Neuron (in vitro differentiated cells): Measurements from ENCODE around the gene ANKRD13D.
"Not testable (repeated sequence)": the region's sequence is repeated elsewhere in the genome, so short reads cannot be mapped to it uniquely, and the experiment has no call there.

Experiments
- H2AFZ ChIP-seq: one replicate; pipeline ENCODE4 v1.6.1; 2013; ENCODE audit warnings: low read depth, mild to moderate bottlenecking, inconsistent platforms, low read length, moderate library complexity
- H3K27me3 ChIP-seq: one replicate; pipeline ENCODE4 v1.6.1; 2013; ENCODE audit warnings: low read length; ENCODE audit not compliant: insufficient read depth
- H3K36me3 ChIP-seq: one replicate; pipeline ENCODE4 v1.6.1; 2013; ENCODE audit warnings: low read length; ENCODE audit not compliant: insufficient read depth
- H3K4me1 ChIP-seq: one replicate; pipeline ENCODE4 v1.6.1; 2013; ENCODE audit warnings: low read length; ENCODE audit not compliant: insufficient read depth
- H3K4me3 ChIP-seq: 2 replicates; pipeline ENCODE4 v1.5.1; 2013; ENCODE audit warnings: mild to moderate bottlenecking, low read length, moderate library complexity
- H3K9me3 ChIP-seq: one replicate; pipeline ENCODE4 v1.6.1; 2013; ENCODE audit warnings: low read length

ANKRD13D gene

GRCh38 chr11:67253872-67254624 lies 35.1 kb upstream of the ANKRD13D start:
- Histone ChIP-seq H3K4me3 (no peak overlapping the region), H3K9me3 (no peaks in the 10 kb centered on the region), H3K36me3 (peaks cover 78% of the 10 kb centered on the region), H3K27me3 (no peaks in the 10 kb centered on the region), H2AFZ (no peak overlapping the region), H3K4me1 (no peaks in the 10 kb centered on the region)

GRCh38 chr11:67254798-67255197 lies 34.3 kb upstream of the ANKRD13D start:
- H3K9me3 ChIP-seq, result no peaks in the 10 kb centered on the region
- H3K4me3 ChIP-seq, result no peak overlapping the region
- H3K4me1 ChIP-seq, result no peaks in the 10 kb centered on the region
- H3K36me3 ChIP-seq, result peaks cover 70% of the 10 kb centered on the region
- H2AFZ ChIP-seq, result no peak overlapping the region
- H3K27me3 ChIP-seq, result no peaks in the 10 kb centered on the region

- Histone ChIP-seq H2AFZ (no peak overlapping the region), H3K4me3 (no peak overlapping the region), H3K4me1 (no peaks in the 10 kb centered on the region), H3K27me3 (no peaks in the 10 kb centered on the region), H3K9me3 (no peaks in the 10 kb centered on the region), H3K36me3 (peaks cover 65% of the 10 kb centered on the region)
Measured at GRCh38 chr11:67255353-67255752, 33.8 kb upstream of the ANKRD13D start.

- no peak overlapping the region for H3K4me3 ChIP-seq
- H3K4me1 ChIP-seq, result no peaks in the 10 kb centered on the region
- H3K9me3 ChIP-seq, result no peaks in the 10 kb centered on the region
- H2AFZ ChIP-seq, result no peak overlapping the region
- H3K36me3 ChIP-seq, result peaks cover 60% of the 10 kb centered on the region
- H3K27me3 ChIP-seq, result no peaks in the 10 kb centered on the region
Measured at GRCh38 chr11:67255864-67256263, 33.2 kb upstream of the ANKRD13D start.

DNA sequence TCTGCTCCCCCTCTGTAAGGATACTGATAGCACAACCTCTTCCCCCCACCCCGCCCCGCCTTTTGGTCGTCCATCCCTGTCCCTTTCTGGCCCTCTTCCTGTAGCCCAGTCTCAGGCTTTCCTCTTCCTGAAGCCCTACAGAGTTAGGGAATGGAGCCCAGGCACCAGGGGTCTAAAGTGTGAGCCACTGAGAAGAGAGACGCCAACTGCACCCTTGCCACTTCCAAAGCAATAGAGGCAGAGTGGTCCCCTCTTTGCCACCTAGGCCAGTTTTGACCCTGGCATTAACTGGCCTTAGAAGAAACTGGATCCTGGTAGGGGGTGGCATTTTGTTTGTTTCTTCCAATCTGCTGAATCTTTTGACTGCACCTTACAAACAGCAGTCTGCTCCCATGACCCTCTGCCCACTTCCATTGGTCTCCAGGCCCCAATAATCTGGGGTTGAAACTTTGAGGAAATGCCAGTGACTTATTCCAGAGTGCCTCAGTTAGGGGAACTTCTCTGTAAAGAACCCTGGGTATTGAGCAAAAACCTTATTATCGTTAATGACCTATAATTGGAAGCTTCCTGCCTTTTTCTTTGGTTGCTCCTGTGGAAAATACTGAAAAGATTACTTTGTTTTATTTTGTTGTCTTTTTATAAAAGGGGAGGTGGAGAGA lies 32.5 kb upstream of the ANKRD13D start:
- Histone ChIP-seq H3K9me3 (no peaks in the 10 kb centered on the region), H3K36me3 (peaks cover 52% of the 10 kb centered on the region), H2AFZ (no peak overlapping the region), H3K4me3 (no peak overlapping the region), H3K4me1 (peaks cover 2% of the 10 kb centered on the region), H3K27me3 (no peaks in the 10 kb centered on the region)

DNA sequence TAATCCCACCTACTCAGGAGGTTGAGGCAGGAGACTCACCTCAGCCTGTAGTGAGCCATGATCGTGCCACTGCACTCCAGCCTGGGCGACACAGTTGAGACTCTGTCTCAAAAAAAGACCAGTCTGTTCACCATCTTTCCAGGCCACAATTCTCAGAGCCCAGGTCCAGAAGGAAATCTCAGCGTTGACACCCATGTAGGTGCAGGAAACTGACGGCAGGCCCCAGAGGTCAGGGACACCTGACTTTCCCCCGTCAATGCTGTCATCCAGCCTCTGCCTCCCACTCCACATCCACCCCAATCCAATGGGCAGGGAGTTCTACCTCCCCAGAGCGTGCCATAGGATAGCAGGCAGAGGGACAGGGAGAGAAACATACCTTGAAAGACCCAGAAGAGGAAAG lies 28.7 kb upstream of the ANKRD13D start:
- Histone ChIP-seq H2AFZ (no peak overlapping the region), H3K9me3 (no peaks in the 10 kb centered on the region), H3K4me1 (peaks cover 6% of the 10 kb centered on the region), H3K27me3 (no peaks in the 10 kb centered on the region), H3K4me3 (no peak overlapping the region), H3K36me3 (peaks cover 15% of the 10 kb centered on the region)

DNA sequence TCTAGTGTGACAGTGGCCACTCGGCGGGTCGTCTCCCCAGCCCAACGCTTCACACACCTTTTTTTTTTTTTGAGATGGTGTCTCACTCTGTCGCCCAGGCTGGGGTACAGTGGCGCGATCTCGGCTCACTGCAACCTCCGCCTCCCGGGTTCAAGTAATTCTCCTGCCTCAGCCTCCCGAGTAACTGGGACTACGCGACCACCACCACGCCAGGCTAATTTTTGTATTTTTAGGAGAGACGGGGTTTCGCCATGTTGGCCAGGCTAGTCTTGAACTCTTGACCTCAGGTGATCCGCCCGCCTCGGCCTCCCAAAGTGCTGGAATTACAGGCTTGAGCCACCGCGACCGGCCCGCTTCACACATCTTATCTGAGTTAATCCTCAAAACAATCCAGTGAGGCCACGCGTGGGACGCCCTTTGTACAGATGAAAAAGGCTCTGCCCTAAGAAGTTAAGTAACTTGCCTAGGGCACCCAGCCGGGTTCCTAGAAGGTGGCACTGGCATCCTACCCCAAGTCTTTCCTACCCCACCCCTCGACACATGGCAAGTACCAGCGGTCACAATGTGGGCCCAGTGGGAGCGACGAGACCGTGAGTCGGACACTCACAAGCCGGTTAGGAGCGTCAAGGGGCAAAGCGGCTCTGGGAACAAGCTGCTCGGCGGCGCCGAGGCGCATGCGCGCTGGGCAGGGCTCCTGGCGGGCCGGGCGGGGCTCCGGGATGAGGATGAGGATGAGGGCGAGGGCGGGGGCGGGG lies 28.0 kb upstream of the ANKRD13D start:
- H3K4me3 ChIP-seq, result peak overlapping the region; percentile 46
- not testable (repeated sequence) for H3K27me3 ChIP-seq, H2AFZ ChIP-seq, H3K36me3 ChIP-seq, H3K9me3 ChIP-seq, H3K4me1 ChIP-seq

DNA sequence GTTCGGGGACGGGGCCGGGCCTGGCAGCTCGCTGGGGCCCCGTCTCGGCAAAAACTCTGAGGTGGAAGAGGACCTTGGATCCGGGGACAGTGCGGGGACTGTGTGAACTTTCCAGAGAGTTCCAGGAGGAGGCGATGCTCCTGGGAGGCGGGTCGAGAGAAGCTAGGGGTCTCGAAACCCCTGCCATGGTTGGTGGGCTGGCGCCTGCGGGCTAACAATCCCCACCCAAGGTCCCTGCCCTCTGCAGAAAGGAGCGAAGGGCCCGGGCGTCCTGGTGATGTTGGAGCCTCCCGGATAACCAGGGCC lies 27.5 kb upstream of the ANKRD13D start:
- H3K36me3 ChIP-seq, result peaks cover 4% of the 10 kb centered on the region
- H3K27me3 ChIP-seq, result no peaks in the 10 kb centered on the region
- H3K4me1 ChIP-seq, result peaks cover 6% of the 10 kb centered on the region
- H2AFZ ChIP-seq, result no peak overlapping the region
- no peaks in the 10 kb centered on the region for H3K9me3 ChIP-seq
- peak overlapping the region; percentile 46 for H3K4me3 ChIP-seq

- Histone ChIP-seq H3K36me3 (no peaks in the 10 kb centered on the region), H3K4me1 (peaks cover 7% of the 10 kb centered on the region), H3K9me3 (no peaks in the 10 kb centered on the region), H3K27me3 (no peaks in the 10 kb centered on the region), H3K4me3 (peak overlapping the region; percentile 46), H2AFZ (no peak overlapping the region)
Measured at GRCh38 chr11:67261946-67262681, 27.0 kb upstream of the ANKRD13D start.

- Histone ChIP-seq H3K27me3 (no peaks in the 10 kb centered on the region), H2AFZ (peak overlapping the region; percentile 37), H3K36me3 (peaks cover 2% of the 10 kb centered on the region), H3K4me3 (no peak overlapping the region), H3K4me1 (peaks cover 16% of the 10 kb centered on the region), H3K9me3 (no peaks in the 10 kb centered on the region)
Measured at GRCh38 chr11:67262731-67263675, 26.1 kb upstream of the ANKRD13D start.

DNA sequence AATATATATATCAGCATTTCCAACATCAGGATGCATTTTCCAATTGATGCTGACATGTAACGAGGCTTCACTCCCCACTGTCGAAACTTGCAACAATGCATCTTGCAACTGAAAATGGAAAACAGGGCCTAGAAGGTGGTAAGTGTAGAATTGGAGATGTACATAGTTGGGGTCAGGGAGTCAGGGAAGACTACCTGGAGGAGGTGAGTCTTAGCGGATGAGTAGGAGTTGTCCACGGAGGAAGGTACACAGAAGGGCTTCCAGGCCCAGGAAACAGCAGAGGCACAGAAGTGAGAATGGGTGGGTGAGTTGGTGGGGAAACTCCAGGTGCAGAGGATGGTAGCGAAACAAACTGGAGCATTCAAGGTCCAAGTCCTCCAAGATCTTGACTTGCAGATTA lies 24.8 kb upstream of the ANKRD13D start:
- peaks cover 11% of the 10 kb centered on the region for H3K36me3 ChIP-seq
- H3K27me3 ChIP-seq, result no peaks in the 10 kb centered on the region
- no peak overlapping the region for H2AFZ ChIP-seq
- H3K4me1 ChIP-seq, result peaks cover 25% of the 10 kb centered on the region
- H3K4me3 ChIP-seq, result no peak overlapping the region
- H3K9me3 ChIP-seq, result no peaks in the 10 kb centered on the region

- Histone ChIP-seq H3K4me3 (no peak overlapping the region), H2AFZ (no peak overlapping the region), H3K9me3 (no peaks in the 10 kb centered on the region), H3K4me1 (peaks cover 33% of the 10 kb centered on the region), H3K27me3 (no peaks in the 10 kb centered on the region), H3K36me3 (peaks cover 11% of the 10 kb centered on the region)
Measured at GRCh38 chr11:67264877-67265632, 24.0 kb upstream of the ANKRD13D start.
